ENCODE results near the gene LAMA2. TPM values are rescaled to one million over a fixed set of nuclear protein-coding genes. Genes with fewer than 3 reads are reported as not detected.

The LAMA2 gene
- total RNA-seq, 1 donor from 2014 or later, result 18.0 TPM

DNA sequence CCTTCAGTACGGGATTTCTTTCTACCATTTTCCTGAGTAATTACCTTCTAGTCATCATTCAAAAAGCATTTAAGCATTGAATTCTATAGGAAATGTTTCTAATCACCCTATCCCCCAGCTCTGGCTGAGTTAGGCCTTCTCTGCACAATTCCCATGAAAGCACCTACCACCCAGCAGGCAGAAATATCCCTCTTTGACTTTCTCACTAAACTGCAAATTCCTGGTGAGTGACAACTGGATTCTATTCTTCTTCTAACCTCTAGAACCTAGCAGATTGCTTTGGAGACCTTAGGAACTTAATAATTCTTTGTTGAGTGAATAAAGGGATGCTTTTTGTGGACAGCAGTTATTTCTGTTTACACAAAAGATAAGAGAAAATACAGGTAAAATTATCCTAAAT, 328.7 kb downstream of the LAMA2 start:
- Mint-ChIP-seq H3K27me3 (ENCODE audit: unreplicated experiment) (peaks cover 6% of the 10 kb centered on the region), H3K4me1 (ENCODE audit: unreplicated experiment) (peaks cover 27% of the 10 kb centered on the region), H3K36me3 (ENCODE audit: unreplicated experiment) (no peaks in the 10 kb centered on the region), H3K4me3 (ENCODE audit: unreplicated experiment) (no peak overlapping the region), H3K27ac (ENCODE audit: unreplicated experiment) (no peak overlapping the region), H3K9me3 (ENCODE audit: unreplicated experiment) (no peaks in the 10 kb centered on the region)
- DNase-seq (ENCODE audit: extremely low spot score, unreplicated experiment), result no peak
- TF ChIP-seq, protein P1, sequence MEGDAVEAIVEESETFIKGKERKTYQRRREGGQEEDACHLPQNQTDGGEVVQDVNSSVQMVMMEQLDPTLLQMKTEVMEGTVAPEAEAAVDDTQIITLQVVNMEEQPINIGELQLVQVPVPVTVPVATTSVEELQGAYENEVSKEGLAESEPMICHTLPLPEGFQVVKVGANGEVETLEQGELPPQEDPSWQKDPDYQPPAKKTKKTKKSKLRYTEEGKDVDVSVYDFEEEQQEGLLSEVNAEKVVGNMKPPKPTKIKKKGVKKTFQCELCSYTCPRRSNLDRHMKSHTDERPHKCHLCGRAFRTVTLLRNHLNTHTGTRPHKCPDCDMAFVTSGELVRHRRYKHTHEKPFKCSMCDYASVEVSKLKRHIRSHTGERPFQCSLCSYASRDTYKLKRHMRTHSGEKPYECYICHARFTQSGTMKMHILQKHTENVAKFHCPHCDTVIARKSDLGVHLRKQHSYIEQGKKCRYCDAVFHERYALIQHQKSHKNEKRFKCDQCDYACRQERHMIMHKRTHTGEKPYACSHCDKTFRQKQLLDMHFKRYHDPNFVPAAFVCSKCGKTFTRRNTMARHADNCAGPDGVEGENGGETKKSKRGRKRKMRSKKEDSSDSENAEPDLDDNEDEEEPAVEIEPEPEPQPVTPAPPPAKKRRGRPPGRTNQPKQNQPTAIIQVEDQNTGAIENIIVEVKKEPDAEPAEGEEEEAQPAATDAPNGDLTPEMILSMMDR (IDR thresholded peaks at IDR 0.05), result no peak

DNA sequence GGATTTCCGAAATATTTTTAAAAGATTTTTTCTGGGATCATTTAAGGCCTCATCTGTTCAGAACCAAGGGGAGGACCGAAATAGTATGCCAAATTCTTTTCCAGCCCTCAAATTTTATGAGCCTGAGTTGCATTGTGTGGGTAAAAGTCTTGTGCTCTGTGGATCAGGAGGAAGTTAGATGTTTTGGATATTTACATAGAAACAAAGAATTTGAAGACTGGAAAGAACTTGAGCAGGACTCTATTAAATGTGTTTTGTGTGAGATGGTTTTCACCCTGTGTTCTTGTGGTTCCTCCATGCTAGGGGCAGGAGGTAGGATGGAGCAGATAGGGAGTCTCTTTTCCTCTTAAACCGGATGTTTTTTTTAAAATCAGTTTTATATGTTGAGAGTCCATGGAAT, 329.1 kb downstream of the LAMA2 start:
- H3K27me3 Mint-ChIP-seq (ENCODE audit: unreplicated experiment), result peaks cover 2% of the 10 kb centered on the region
- TF ChIP-seq, protein P1 (IDR thresholded peaks at IDR 0.05), result no peak

DNA sequence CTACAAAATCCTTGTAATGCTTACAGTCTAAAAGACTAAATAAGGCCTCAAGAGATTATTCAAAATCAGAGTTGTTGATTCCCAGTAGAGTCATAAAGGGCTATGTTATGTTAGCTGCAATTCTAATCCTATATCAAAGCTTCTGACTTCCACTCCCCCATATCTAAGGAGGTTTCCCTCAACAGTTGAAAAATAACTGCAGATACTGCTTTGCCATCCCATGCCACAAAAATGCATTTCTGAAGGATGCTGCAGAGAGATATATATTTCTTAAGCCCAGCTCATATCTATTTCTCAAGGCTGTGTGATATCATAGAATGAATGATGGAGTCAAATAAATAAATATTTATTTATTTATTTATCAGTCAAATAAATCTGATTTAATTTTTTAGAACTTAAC, 332.3 kb downstream of the LAMA2 start:
- peaks cover 26% of the 10 kb centered on the region for H3K4me1 Mint-ChIP-seq (ENCODE audit: unreplicated experiment)
- no peaks in the 10 kb centered on the region for H3K36me3 Mint-ChIP-seq (ENCODE audit: unreplicated experiment)
- H3K27me3 Mint-ChIP-seq (ENCODE audit: unreplicated experiment), result no peaks in the 10 kb centered on the region
- no peaks in the 10 kb centered on the region for H3K9me3 Mint-ChIP-seq (ENCODE audit: unreplicated experiment)
- H3K27ac Mint-ChIP-seq (ENCODE audit: unreplicated experiment), result no peak overlapping the region
- TF ChIP-seq, protein P1 (IDR thresholded peaks at IDR 0.05), result no peak
- no peak overlapping the region for H3K4me3 Mint-ChIP-seq (ENCODE audit: unreplicated experiment)
- DNase-seq (ENCODE audit: extremely low spot score, unreplicated experiment), result no peak

More for the DNA sequence above, 329.1 kb downstream of the LAMA2 start:
- no peak for DNase-seq (ENCODE audit: extremely low spot score, unreplicated experiment)
- H3K9me3 Mint-ChIP-seq (ENCODE audit: unreplicated experiment), result no peaks in the 10 kb centered on the region
- H3K36me3 Mint-ChIP-seq (ENCODE audit: unreplicated experiment), result no peaks in the 10 kb centered on the region
- peak overlapping the region; percentile 11 for H3K27ac Mint-ChIP-seq (ENCODE audit: unreplicated experiment)
- H3K4me1 Mint-ChIP-seq (ENCODE audit: unreplicated experiment), result peaks cover 27% of the 10 kb centered on the region
- no peak overlapping the region for H3K4me3 Mint-ChIP-seq (ENCODE audit: unreplicated experiment)

DNA sequence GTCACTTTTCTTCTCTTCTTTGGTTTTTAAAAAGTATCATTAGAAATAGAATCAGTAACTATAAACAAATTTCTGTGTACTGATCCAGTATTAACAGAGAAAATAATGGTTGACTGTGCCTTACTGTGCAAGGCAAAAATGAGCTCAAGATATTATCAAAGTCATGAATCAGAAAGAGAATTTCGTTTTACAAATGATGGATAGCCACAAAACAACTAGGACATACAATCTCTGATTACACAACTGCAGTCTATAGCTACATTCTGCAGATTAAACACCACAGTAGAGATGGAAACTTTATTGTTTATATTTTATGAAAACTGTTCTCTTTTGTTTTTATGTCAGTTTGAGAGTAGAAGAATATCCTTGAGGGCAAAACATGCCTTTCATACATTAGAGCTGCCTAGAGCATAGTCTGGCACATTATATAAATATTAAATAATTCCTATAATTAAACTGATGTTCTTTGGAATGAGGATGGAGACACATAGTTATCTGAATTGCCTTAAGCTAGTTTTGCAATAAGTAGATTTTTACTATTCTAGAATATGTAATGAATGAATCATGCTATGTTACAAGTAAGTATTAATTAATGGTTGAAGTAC, 333.1 kb downstream of the LAMA2 start:
- no peaks in the 10 kb centered on the region for H3K27me3 Mint-ChIP-seq (ENCODE audit: unreplicated experiment)
- H3K36me3 Mint-ChIP-seq (ENCODE audit: unreplicated experiment), result no peaks in the 10 kb centered on the region
- H3K4me1 Mint-ChIP-seq (ENCODE audit: unreplicated experiment), result peaks cover 26% of the 10 kb centered on the region
- peak overlapping the region; percentile 12 for H3K27ac Mint-ChIP-seq (ENCODE audit: unreplicated experiment)
- DNase-seq (ENCODE audit: extremely low spot score, unreplicated experiment), result no peak
- no peaks in the 10 kb centered on the region for H3K9me3 Mint-ChIP-seq (ENCODE audit: unreplicated experiment)
- TF ChIP-seq, protein P1 (IDR thresholded peaks at IDR 0.05), result no peak
- no peak overlapping the region for H3K4me3 Mint-ChIP-seq (ENCODE audit: unreplicated experiment)

DNA sequence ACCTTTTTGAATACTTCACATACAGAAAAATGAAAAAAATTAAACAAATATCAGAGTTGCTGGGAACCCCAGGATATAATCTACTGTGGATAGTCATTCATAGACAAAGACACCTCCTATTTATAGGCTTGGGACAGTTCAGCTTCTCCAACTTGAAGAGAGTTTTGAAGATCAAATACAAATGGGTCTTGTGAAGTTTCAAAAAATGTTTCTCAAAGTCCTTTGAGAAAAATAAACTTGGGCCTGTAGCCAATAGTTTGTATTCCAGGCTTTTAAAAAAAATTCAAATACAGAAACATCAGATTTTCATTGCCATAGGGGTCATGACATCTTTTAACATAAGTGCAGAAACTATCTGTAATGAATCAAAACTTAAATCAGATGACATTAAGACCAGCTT, 334.8 kb downstream of the LAMA2 start:
- H3K9me3 Mint-ChIP-seq (ENCODE audit: unreplicated experiment), result no peaks in the 10 kb centered on the region
- H3K27ac Mint-ChIP-seq (ENCODE audit: unreplicated experiment), result no peak overlapping the region
- no peaks in the 10 kb centered on the region for H3K36me3 Mint-ChIP-seq (ENCODE audit: unreplicated experiment)
- DNase-seq (ENCODE audit: extremely low spot score, unreplicated experiment), result no peak
- TF ChIP-seq, protein P1 (IDR thresholded peaks at IDR 0.05), result no peak
- no peak overlapping the region for H3K4me3 Mint-ChIP-seq (ENCODE audit: unreplicated experiment)
- peaks cover 16% of the 10 kb centered on the region for H3K4me1 Mint-ChIP-seq (ENCODE audit: unreplicated experiment)
- no peaks in the 10 kb centered on the region for H3K27me3 Mint-ChIP-seq (ENCODE audit: unreplicated experiment)

Measured in osteocyte (in vitro differentiated cells).